Endothelial cell of umbilical vein (primary cell): ENCODE data around the gene ZNF598. TPM values are rescaled to one million over a fixed set of nuclear protein-coding genes. Genes with fewer than 3 reads are reported as not detected.
A peak's percentile ranks its signal among the peaks of the same experiment; 100 is the strongest.

ENCODE experiments used
- BruUV-seq: library from RNA; stranded (reverse); fragments of 400-500 nt; replicated peaks from 2 replicates; lab custom pipeline; 2021; lab: Mats Ljungman, UMichigan
- CTCF ChIA-PET: fragments of 300-600, 350-600 bp; sonication (Branson Sonifier 250); formaldehyde crosslinking; loops from one replicate; lab custom pipeline; 2021; ENCODE audit warnings: antibody characterized with exemption, inconsistent platforms; lab: Charles Lee
- POLR2A ChIA-PET: fragments of 300-600, 350-600 bp; sonication (Branson Sonifier 250); formaldehyde crosslinking; loops from one replicate; lab custom pipeline; 2021; ENCODE audit warnings: antibody characterized with exemption, inconsistent platforms; lab: Charles Lee
- DNase-seq: peaks from one replicate; pipeline ENCODE4 v3.0.0-alpha.2; 2011; ENCODE audit warnings: low read depth, low spot score
- FAIRE-seq: peaks from 2 replicates; lab custom pipeline; 2011; peaks lifted over from hg19 to GRCh38; lab: Jason Lieb, UNC
- H2AFZ ChIP-seq: 2 replicates; pipeline ENCODE4 v1.6.0; 2012; ENCODE audit warnings: low read depth, low read length, control low read depth, inconsistent platforms
- H3K27ac ChIP-seq: 2 replicates; pipeline ENCODE4 v1.5.1; 2011; ENCODE audit warnings: low read depth, mild to moderate bottlenecking, control low read depth, low read length, moderate library complexity; ENCODE audit not compliant: insufficient read depth
- H3K27me3 ChIP-seq, 2 experiments: 2 replicates each; pipeline versions ENCODE4 v1.6.0 to v1.6.1; 2011; ENCODE audit warnings: low read length in 2 of 2, mixed read lengths in 1 of 2; ENCODE audit not compliant: control insufficient read depth in 2 of 2, insufficient read depth in 2 of 2
- H3K36me3 ChIP-seq, 2 experiments: 2 replicates in 1 of 2; 3 replicates in 1 of 2; pipeline ENCODE4 v1.5.1; 2011; ENCODE audit warnings: low read length in 2 of 2, mild to moderate bottlenecking in 1 of 2, moderate library complexity in 1 of 2; ENCODE audit not compliant: control insufficient read depth in 2 of 2, insufficient read depth in 2 of 2; ENCODE audit errors: extremely low read depth in 1 of 2
- H3K4me1 ChIP-seq: 3 replicates; pipeline ENCODE4 v1.5.1; 2011; ENCODE audit warnings: mild to moderate bottlenecking, low read length; ENCODE audit not compliant: control insufficient read depth, insufficient read depth; ENCODE audit errors: extremely low read depth
- H3K4me2 ChIP-seq: 2 replicates; pipeline ENCODE4 v1.6.1; 2011; ENCODE audit warnings: low read length, control low read depth, mixed read lengths; ENCODE audit not compliant: insufficient read depth
- H3K4me3 ChIP-seq, 3 experiments: fragments of 200-600 bp in 1 of 3; sonication (generic), shearing (Covaris generic) in 1 of 3; replicated peaks in 1 of 3; 2 replicates each; pipeline ENCODE4 v1.5.1; 2011 to 2016; ENCODE audit warnings: control low read depth in 3 of 3, low read length in 3 of 3, mild to moderate bottlenecking in 2 of 3, inconsistent platforms in 1 of 3, low read depth in 1 of 3, moderate library complexity in 1 of 3; ENCODE audit not compliant: insufficient read depth in 1 of 3
- H3K79me2 ChIP-seq: 2 replicates; pipeline ENCODE4 v1.6.0; 2012; ENCODE audit warnings: low read length, inconsistent platforms; ENCODE audit not compliant: control insufficient read depth, insufficient read depth
- H3K9ac ChIP-seq: replicated peaks from 2 replicates; pipeline ENCODE3; 2011; ENCODE audit warnings: low read length, control low read depth; ENCODE audit not compliant: insufficient read depth; ENCODE audit errors: extremely low read depth
- H3K9me1 ChIP-seq: replicated peaks from 3 replicates; pipeline ENCODE4 v1.6.0; 2011; ENCODE audit warnings: mild to moderate bottlenecking, low read length; ENCODE audit not compliant: control insufficient read depth, insufficient read depth; ENCODE audit errors: extremely low read depth
- H3K9me3 ChIP-seq: replicated peaks from 2 replicates; pipeline ENCODE4 v1.5.1; 2012; ENCODE audit warnings: low read length, inconsistent platforms; ENCODE audit not compliant: control insufficient read depth, insufficient read depth
- H4K20me1 ChIP-seq: replicated peaks from 2 replicates; pipeline ENCODE3; 2011; ENCODE audit warnings: mild to moderate bottlenecking, low read length; ENCODE audit not compliant: control insufficient read depth, insufficient read depth; ENCODE audit errors: extremely low read depth
- CTCF ChIP-seq, 2 donors: IDR thresholded peaks; 1 replicate in 1 of 2; 2 replicates in 1 of 2; pipeline ENCODE4 v1.5.1; 2011; ENCODE audit warnings: low read length in 2 of 2, mild to moderate bottlenecking in 2 of 2, moderate library complexity in 2 of 2, control low read depth in 1 of 2, inconsistent platforms in 1 of 2, low read depth in 1 of 2; ENCODE audit not compliant: insufficient read depth in 1 of 2; ENCODE audit errors: extremely low read depth in 1 of 2
- EZH2 ChIP-seq: IDR thresholded peaks from 2 replicates; pipeline ENCODE4 v1.6.1; 2012; ENCODE audit warnings: borderline replicate concordance, low read depth, mild to moderate bottlenecking, moderate library complexity, low read length, inconsistent platforms; ENCODE audit not compliant: severe bottlenecking
- FOS ChIP-seq: IDR thresholded peaks from 2 replicates; pipeline ENCODE4 v1.6.1; 2011; ENCODE audit warnings: mild to moderate bottlenecking, low read length, moderate library complexity, borderline replicate concordance; ENCODE audit not compliant: insufficient read depth
- GATA2 ChIP-seq: IDR thresholded peaks from 2 replicates; pipeline ENCODE4 v1.7.0; 2011; ENCODE audit warnings: low read depth, mild to moderate bottlenecking, moderate library complexity, mixed read lengths, low read length; ENCODE audit not compliant: insufficient read length, insufficient read depth
- JUN ChIP-seq: IDR thresholded peaks from 2 replicates; pipeline ENCODE4 v1.6.1; 2011; ENCODE audit warnings: borderline replicate concordance, low read depth; ENCODE audit not compliant: insufficient read length, insufficient read depth
- MAX ChIP-seq: IDR thresholded peaks from 2 replicates; pipeline ENCODE4 v1.6.1; 2011; ENCODE audit not compliant: insufficient read depth, insufficient read length
- MYC ChIP-seq: IDR thresholded peaks from one replicate; pipeline ENCODE4 v1.6.1; 2011; ENCODE audit warnings: mild to moderate bottlenecking, low read depth, low read length
- POLR2A ChIP-seq: IDR thresholded peaks from 2 replicates; pipeline ENCODE4 v1.6.1; 2012; ENCODE audit warnings: low read depth, mild to moderate bottlenecking, control low read depth, low read length
- POLR2AphosphoS5 ChIP-seq: IDR thresholded peaks from 2 replicates; pipeline ENCODE4 v1.6.1; 2012; ENCODE audit warnings: low read depth, mild to moderate bottlenecking, control low read depth, low read length, moderate library complexity; ENCODE audit not compliant: insufficient read depth
- dilution Hi-C: fragments of 300-500 bp; cut with MboI; formaldehyde crosslinking; loops from one replicate; pipeline ENCODE4 v1.15.0; 2019; ENCODE audit warnings: low sequenced_read_pairs; ENCODE audit not compliant: extremely low pct_ligation_motif_present
- intact Hi-C: fragments of 100-400 bp; cut with micrococcal nuclease; formaldehyde crosslinking; loops from one replicate; pipeline ENCODE4 v1.10.0; 2022
- polyA plus RNA-seq, 4 experiments: library from polyadenylated mRNA; depleted of rRNA in 3 of 4; stranded (reverse) in 3 of 4; unstranded in 1 of 4; fragments of >200 nt; gene quantifications; 2 replicates each; pipeline versions ENCODE4 v1.2.1 to v1.2.3, GENCODE V29; 2011 to 2012; ENCODE audit warnings: missing spikeins in 1 of 4
- total RNA-seq: library from RNA; stranded (reverse); gene quantifications from 2 replicates; pipeline ENCODE4 v1.2.3, GENCODE V29; 2021

The ZNF598 gene
- total and polyA plus RNA-seq, 2 donors (not counting 3 experiments of a cell fraction or from before 2014, with no cell fraction given), result 43.3 to 67.0 TPM

GRCh38 chr16:2035431-2036199, 26.0 kb upstream of the ZNF598 start:
- peaks cover 0 to 10% of the 10 kb centered on the region in 2 experiments for H3K36me3 ChIP-seq

More at GRCh38 chr16:2035431-2036199, 26.0 kb upstream of the ZNF598 start:
- no peak for FAIRE-seq
- dilution Hi-C loops, result loop anchor here (25.0 kb wide), 1 partner anchor 127 kb away; the partner anchor contains the start of gene TRAF7
- Histone ChIP-seq H3K4me2 (peak overlapping the region; percentile 27), H3K9me3 (no peaks in the 10 kb centered on the region), H2AFZ (peak overlapping the region; percentile 52), H3K27me3 (no peaks in the 10 kb centered on the region), H3K9ac (peak overlapping the region; percentile 37), H3K9me1 (no peaks in the 10 kb centered on the region), H3K79me2 (peaks cover 10% of the 10 kb centered on the region), H3K4me3 (no peak overlapping the region), H3K27ac (peak overlapping the region; percentile 62), H3K4me1 (peaks cover 49% of the 10 kb centered on the region), H4K20me1 (no peaks in the 10 kb centered on the region)
- TF ChIP-seq FOS, result no peak
- TF ChIP-seq CTCF (IDR thresholded peaks at IDR 0.05; ENCODE audit: extremely low read depth in 1 of 2, insufficient read depth in 1 of 2, low read depth in 1 of 2, low read length in 2 of 2), result no peak
- no peak for TF ChIP-seq EZH2
- peak; percentile 12 for TF ChIP-seq POLR2A
- no peak for TF ChIP-seq GATA2
- TF ChIP-seq POLR2AphosphoS5, result peak; percentile 32
- no peak for TF ChIP-seq MAX
- no peak for TF ChIP-seq JUN
- TF ChIP-seq MYC, result no peak
- no TSS peak for BruUV-seq
- peak; percentile 62 for DNase-seq
- ChIA-PET POLR2A (no interaction called here), CTCF (interaction anchor here (1.0 to 1.7 kb wide), 3 partner anchors 12 to 105 kb away, joined by 3 to 6 read pairs (median 3); partner anchors contain the start of genes NTHL1 and TSC2)
- intact Hi-C loops, result no loop called here
